ENCODE results near the gene VWC2. TPM values are rescaled to one million over a fixed set of nuclear protein-coding genes. Genes with fewer than 3 reads are reported as not detected.

VWC2 gene
- not detected in 2 replicates for total RNA-seq (2014; rRNA removed; shearing (Covaris generic))

DNA sequence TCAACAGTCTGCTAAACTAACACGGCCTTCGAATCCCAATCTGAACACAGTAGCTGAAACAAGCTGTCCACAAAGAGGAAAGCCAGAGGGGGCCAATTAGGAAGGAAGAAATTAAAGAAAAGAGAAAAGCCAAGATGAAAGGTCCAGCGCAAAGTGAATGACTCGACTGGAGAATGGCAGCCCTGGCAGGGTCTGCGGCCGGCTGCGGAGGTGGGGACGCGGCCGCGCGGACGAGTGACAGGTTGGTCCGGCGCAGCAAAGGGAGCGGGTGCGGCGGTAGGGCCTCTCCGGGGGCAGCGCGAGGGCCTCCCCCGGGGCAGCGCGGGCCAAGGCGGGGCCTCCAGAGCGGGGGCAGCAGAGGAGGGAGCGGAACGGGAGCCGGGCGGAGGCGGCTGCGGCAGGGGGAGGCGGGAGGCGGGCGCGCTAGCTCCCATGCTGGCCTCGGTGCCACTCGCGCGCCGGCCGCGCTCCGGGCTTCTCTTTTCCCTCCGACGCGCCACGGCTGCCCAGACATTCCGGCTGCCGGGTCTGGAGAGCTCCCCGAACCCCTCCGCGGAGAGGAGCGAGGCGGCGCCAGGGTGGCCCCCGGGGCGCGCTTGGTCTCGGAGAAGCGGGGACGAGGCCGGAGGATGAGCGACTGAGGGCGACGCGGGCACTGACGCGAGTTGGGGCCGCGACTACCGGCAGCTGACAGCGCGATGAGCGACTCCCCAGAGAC lies at the start of gene VWC2:
Gene VWC2, plus strand, starts transcription at position 421 of the 718 bp plus-strand sequence. CDS start 1,798 bp downstream, outside the sequence.
- in situ Hi-C loops (cut with HindIII; ENCODE audit: low sequenced_read_pairs), result no loop called here
- peak; percentile 63 for DNase-seq (ENCODE audit: low spot score)

DNA sequence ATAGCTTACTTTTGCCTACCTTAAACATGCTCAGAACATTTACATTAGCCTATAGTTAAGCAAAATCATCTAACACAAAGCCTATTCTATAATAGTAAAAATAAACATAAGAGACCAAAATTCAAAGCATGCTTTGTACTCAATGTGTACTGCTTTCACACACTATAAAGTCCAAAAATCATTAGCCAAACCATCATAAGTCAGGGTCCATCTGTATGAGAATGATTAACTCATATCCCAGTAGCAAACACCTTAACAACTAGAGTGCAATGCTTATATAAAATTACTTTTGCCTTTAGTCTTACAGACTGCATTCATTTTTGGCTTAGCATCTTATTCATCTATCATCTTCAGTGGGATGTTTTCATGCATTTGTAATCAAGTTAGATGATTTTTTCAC lies 49.4 kb upstream of the VWC2 start:
- in situ Hi-C loops (cut with HindIII; ENCODE audit: low sequenced_read_pairs), result no loop called here

DNA sequence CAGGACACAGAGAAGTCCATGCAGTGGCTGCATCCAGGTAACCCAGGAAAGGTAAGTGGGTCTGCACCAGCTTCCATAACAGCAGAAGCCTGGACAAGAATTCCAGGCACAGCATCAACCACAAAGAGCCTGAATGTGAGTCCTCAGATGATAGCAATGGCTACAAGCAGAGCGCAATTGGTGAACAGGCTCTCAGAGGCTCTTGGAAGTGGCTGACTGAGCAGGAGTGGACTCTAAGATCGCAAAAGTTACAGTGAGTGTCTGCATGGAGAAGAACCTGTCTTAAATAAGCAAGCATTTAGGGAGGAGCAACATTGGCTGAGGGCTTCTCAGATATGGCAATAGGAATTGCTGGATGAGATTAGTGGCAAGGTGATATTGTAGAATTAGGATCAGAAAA lies 41.6 kb upstream of the VWC2 start:
- DNase-seq (ENCODE audit: low spot score), result no peak
- in situ Hi-C loops (cut with HindIII; ENCODE audit: low sequenced_read_pairs), result no loop called here

More for the DNA sequence above, 49.4 kb upstream of the VWC2 start:
- no peak for DNase-seq (ENCODE audit: low spot score)

DNA sequence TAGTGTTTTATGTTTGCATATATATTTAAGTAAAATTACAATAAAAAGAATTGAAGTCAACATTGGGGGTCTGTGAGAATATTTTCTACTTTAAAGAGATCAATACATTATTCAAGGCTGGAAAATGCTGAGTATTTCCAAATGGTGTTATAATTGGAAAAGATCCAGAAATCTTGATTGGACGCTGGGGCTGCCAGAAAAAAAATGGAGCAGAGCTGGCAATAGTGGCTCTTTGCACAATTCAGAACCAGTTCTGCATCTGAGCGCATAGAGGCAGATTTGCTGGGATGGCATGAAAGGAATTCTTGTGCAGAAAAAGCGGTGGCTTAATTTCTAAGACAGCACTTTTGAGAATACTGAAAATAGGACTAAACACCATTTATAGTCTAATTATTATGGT lies 10.8 kb upstream of the VWC2 start:
- DNase-seq (ENCODE audit: low spot score), result peak; percentile 20
- in situ Hi-C loops (cut with HindIII; ENCODE audit: low sequenced_read_pairs), result no loop called here

DNA sequence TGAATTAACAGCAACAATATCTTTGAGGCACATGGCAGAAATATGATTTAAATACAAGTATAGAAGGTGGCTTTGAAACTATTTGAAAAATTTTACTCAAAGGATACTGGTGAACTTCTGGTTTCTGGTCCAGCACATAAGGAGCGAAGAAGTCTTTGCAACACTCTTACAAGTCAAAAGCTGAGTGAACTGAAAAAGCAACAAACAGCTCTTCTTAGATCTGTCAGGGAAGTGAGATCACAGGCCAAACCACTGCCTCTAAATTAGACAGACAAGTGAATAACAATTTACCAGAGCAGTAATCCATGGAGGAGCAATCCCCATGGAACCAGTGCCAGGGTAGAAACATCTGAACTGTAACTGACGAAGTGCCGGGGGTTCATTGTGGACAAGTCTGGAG lies 9.6 kb upstream of the VWC2 start:
- in situ Hi-C loops (cut with HindIII; ENCODE audit: low sequenced_read_pairs), result no loop called here
- no peak for DNase-seq (ENCODE audit: low spot score)

DNA sequence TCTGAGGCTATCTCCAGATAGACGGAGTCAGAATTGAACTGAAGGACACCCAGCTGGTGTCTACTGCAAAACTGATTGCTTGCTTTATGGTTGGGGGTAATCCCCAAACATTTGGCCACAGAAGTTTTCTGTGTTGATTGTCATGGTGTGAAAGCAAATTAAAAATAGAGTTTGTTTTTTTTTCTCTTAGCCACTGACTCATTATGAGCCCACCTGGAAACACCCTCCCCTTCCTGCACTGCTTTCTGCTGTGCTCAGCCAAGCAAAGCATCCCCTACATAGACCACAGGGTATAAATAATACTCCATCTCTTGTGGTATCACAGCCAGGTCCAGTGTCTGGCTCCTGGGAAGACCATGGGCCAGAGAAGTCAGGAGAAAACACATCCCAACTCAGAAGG lies 6.5 kb upstream of the VWC2 start:
- no peak for DNase-seq (ENCODE audit: low spot score)
- in situ Hi-C loops (cut with HindIII; ENCODE audit: low sequenced_read_pairs), result no loop called here

DNA sequence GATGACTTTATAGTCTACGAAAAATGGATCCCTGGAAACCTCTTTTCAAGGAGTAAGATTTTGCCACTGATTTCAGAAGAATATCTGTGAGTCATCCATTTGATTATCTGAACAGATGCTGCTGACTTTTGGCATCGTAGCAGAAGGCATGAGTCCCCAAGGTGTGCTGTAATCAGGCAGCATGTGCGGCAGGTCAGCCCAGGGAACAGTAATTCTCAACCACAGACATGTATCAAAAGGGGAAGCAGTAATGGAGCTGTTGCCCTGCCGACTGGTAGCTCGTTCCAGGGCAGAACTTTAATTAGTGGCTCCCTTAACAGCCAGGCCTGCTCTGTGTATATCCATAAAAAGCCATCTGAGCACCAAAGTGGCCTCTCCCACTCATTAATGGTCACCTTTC lies 5.7 kb upstream of the VWC2 start:
- in situ Hi-C loops (cut with HindIII; ENCODE audit: low sequenced_read_pairs), result no loop called here

DNA sequence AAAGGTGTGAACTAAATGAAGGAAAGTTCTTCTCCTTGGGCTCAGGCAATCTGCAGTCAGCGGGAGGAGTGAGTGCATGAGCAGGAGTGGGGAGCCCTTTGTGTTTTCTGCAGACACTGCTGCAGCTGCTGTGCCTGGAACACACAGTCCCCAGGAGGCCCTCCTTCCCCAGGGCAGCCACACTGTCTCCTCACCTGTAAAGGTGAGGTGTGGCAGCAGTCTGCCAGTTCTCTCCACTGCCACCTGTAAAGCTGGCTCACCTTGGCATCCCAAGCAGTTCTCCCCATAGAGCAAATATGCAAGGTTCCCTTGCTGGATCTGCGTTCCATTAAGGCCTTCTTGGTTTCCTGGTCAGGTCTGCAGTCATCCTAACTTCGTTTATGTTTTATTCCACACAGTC lies 5.2 kb upstream of the VWC2 start:
- DNase-seq (ENCODE audit: low spot score), result no peak
- in situ Hi-C loops (cut with HindIII; ENCODE audit: low sequenced_read_pairs), result no loop called here

More for the DNA sequence above, 5.7 kb upstream of the VWC2 start:
- no peak for DNase-seq (ENCODE audit: low spot score)

DNA sequence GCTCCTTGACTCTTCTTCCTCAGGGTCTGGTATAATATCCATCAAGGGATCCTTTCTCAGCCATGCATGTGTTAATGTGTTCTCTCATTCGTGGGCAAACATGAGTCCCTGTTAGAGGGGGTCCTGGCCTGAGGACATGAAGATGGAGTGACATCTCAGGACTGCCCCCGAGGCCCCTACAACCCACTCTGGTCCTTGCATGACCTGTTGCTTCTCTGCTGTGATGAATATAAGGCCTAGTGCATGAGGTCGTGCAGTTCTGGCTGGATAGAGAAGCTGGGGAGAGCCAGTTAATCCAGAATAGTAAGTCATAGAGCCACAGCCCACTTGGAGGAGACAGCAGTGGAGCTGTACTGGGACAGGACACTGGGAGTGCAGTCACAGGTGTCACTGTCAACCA lies 4.6 kb upstream of the VWC2 start:
- DNase-seq (ENCODE audit: low spot score), result no peak
- in situ Hi-C loops (cut with HindIII; ENCODE audit: low sequenced_read_pairs), result no loop called here

DNA sequence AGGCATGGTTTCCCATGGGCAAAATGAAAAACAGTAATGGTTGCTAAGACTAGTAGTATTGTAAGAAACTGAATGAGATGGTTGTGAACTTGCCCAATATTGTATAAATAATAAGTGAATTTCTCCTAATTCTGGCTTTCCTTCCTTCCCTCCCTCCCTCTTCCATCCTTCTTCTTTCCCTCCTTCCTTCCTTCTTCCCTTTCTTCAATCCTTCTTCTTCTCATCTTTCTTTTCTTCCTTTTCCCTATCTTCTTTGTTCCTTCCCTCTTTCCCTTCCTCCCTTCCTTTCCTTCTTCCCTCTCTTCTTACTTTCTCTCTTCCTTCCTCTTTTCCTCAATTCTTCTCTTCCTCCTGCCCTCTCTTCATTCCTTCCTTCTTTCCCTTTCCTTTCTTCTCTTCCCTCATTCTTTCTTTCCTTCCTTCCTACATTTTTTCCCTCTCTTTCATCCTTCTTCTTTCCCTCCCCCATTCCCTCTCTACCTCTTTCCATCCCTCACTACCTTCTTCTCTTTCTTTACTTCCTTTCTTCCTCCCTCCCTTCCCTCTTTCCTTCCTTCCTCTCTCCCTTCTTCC lies 4.1 kb upstream of the VWC2 start:
- no peak for DNase-seq (ENCODE audit: low spot score)
- in situ Hi-C loops (cut with HindIII; ENCODE audit: low sequenced_read_pairs), result no loop called here

DNA sequence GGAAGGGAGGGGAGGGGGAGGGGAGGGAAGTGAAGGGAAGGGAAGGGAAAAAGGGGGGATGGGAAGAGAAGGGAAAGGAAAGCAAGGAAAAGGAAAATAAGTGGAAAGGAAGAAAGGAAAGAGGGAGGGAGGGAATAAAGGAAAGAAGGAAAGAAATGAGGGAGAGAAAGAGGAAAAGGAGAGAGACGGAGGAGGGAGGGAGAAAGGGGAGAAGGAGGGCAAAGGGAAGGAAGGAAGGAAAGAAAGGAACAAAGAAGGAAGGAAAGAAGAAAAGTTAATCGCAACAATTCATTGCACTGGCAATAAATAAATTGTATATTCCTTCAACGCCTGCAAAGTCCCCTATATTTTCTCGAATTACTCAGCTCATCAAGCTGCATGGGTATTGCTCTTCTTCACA lies 2.6 kb upstream of the VWC2 start:
- no peak for DNase-seq (ENCODE audit: low spot score)
- in situ Hi-C loops (cut with HindIII; ENCODE audit: low sequenced_read_pairs), result no loop called here

DNA sequence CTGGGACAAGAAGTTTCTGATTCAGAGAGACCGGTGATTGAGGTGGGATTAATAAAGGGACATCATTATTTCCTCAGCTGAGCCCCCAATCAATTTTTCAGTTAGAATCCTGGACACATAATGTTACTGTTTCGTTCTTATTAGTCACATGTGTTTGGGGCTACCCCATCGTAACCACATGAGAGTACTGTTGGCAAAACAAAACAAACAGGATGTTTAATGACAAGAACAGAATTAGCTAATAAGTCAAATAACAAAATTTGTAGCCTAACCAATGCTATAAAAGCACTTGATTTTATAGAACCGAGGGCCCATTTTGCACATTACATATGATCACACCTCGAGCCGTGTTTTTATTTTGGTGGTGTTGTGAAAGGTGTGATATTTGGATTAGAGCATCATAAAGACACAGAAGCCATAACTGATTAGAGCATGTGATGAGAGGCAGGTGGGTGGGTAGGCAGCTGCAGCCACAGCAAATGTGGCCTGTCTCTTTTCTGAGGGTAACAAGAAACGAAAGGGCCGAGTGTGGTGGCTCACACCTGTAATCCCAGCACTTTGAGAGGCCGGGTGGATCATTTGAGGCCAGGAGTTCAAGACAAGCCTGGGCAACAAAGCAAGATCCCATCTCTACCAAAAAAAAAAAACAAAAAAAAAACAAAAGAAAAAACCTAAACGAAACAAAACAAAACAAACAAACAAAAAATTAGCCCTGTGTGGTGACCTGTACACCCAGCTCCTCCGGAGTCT lies 1.8 kb upstream of the VWC2 start:
- in situ Hi-C loops (cut with HindIII; ENCODE audit: low sequenced_read_pairs), result no loop called here

DNA sequence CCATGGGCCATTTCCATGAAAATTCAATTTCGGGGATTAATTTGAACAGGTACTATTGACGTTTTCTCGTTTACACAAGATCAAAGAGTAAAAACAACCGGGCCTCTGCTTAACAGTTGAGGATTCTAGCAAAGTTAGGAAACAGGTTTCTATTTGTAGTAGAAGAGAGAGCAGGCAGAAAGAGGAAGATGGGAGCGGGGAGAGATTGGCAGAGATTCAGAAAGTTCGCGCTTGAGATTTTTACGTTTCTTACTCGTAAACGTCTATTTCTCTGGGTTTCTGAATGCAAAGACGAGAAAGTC lies 571 bp upstream of the VWC2 start:
- in situ Hi-C loops (cut with HindIII; ENCODE audit: low sequenced_read_pairs), result no loop called here
- DNase-seq (ENCODE audit: low spot score), result no peak

More for the DNA sequence above, 1.8 kb upstream of the VWC2 start:
- no peak for DNase-seq (ENCODE audit: low spot score)

DNA sequence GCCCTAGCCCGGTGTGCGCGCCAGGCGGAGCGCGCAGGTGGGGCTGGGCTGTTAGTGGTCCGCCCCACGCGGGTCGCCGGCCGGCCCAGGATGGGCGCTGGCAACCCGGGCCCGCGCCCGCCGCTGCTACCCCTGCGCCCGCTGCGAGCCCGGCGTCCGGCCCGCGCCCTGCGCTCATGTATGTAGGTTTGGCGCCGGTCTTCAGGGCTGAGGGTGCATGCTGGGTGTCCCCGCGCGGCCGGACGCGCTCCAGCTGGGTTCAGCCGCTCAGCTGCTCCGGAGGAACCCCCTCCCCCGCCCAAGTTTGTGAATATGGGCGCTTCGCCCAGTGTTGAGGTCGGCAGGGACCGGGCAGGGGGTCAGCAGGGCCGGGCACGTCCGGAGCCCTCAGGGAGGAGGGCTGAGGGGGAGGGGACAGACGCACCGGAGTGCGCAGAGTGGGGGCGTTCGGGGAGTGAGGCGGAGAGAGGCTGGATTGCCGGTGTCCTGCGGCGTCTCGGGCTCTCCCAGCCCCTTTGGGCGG lies 559 bp downstream of the VWC2 start:
- DNase-seq (ENCODE audit: low spot score), result no peak
- in situ Hi-C loops (cut with HindIII; ENCODE audit: low sequenced_read_pairs), result no loop called here

DNA sequence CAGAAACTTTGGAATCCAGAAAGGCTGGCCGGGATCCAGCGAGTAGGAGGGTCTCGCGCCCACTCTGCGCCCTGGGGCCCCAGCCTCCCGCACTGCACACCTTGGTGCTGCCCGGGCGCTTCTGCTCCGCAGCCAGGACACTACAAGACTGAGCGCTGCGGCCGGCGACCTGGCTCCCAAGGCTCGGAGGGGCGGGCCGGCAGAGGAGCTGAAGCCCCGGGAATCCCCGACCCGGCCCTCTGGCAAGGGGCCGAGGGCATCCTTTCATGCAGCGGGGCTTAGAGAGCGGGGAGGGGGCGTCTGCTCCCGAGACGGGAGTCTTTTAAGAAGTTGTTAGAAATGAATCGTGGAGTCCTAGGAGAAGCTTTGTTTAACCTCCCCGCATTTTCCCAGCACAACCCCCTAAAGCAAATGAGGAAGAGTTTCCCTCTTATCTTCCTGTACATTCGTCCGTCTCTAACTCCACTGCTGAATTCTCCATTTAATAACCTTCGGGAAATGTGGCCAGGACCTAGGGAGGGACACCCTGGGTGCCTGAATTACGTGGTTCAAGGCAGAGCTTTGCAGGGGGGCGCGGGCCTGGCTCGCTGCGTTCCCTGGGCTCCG lies 1.1 kb downstream of the VWC2 start:
- in situ Hi-C loops (cut with HindIII; ENCODE audit: low sequenced_read_pairs), result no loop called here
- peak; percentile 63 for DNase-seq (ENCODE audit: low spot score)

DNA sequence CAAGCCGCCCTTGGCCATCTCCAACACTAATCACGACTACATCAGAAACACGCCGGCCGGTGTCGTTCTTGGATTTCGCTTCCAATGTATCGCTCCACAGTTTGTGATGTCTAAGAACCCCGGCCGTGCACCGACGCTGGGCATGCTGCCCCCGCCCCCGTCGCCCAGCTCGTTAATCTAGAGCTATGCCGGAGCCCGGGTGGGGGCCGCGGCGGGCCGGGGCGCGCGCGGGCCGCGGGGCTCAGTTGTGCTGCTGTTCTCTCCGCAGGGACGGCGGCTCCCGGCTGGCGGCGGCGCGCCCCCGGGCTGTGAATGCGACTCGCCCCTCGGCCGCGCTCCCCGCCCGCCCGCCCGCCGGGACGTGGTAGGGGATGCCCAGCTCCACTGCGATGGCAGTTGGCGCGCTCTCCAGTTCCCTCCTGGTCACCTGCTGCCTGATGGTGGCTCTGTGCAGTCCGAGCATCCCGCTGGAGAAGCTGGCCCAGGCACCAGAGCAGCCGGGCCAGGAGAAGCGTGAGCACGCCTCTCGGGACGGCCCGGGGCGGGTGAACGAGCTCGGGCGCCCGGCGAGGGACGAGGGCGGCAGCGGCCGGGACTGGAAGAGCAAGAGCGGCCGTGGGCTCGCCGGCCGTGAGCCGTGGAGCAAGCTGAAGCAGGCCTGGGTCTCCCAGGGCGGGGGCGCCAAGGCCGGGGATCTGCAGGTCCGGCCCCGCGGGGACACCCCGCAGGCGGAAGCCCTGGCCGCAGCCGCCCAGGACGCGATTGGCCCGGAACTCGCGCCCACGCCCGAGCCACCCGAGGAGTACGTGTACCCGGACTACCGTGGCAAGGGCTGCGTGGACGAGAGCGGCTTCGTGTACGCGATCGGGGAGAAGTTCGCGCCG lies 1.9 kb downstream of the VWC2 start:
- in situ Hi-C loops (cut with HindIII; ENCODE audit: low sequenced_read_pairs), result no loop called here
- peak; percentile 80 for DNase-seq (ENCODE audit: low spot score)

DNA sequence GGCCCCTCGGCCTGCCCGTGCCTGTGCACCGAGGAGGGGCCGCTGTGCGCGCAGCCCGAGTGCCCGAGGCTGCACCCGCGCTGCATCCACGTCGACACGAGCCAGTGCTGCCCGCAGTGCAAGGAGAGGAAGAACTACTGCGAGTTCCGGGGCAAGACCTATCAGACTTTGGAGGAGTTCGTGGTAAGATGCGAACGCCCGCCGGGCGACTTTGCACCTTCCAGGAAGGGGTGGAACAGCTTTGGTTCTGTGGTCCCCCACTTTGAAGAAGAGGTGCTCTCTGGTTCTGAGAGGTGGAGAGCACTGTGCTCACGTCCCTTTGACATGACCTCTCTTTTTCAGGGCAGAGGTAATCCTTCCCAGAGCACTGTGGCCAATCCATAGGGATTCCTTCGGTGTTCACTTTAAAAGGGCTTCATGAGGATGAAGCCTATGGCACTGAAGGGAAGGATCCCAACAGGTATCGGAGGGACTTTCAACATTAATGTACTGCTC lies 2.6 kb downstream of the VWC2 start:
- in situ Hi-C loops (cut with HindIII; ENCODE audit: low sequenced_read_pairs), result no loop called here
- DNase-seq (ENCODE audit: low spot score), result peak; percentile 51

DNA sequence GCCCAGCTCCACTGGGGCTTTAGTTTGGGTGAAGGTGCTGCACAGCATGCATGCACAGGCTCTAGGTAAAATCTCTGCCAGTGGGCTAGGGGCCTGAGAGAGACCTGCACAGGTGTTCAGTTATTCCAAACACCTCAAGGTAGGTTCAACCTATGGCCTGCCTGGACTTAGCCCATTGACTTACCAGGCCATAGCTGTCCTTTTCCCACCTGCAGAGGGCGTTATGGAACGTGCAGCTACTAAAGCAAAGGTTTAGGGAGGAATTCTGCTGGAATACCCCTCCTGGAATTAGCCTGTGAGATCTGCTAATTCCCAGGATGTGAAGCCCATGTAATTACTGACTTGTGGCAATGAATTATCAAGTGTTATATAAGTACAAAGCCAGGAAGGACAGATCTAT lies 3.6 kb downstream of the VWC2 start:
- peak; percentile 92 for DNase-seq (ENCODE audit: low spot score)
- in situ Hi-C loops (cut with HindIII; ENCODE audit: low sequenced_read_pairs), result no loop called here

DNA sequence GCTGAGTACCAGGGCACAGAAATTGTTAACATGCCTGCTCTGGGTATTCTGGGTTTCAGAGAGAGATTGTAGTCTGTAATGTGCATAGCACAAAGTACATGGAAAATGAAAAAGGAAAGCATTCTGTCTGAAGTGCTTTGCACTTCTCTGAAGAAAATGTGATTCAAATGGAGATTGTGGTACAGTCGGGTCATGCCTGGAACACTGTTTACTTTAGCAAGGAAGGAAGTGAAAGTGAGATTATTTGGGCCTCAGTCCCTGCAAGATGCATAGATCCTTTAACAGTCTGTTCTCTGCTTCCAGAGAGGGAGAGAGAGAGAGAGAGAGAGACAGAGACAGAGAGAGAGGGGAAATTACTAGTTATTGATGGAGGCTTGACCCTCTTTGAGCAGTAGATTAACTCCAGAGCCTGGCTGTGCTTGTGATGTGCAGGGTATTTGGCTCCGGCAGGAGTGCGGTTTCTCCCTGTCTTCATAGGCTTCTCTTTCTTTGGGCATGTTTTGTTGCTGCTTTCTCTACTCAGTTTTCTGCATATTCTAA lies 5.4 kb downstream of the VWC2 start:
- in situ Hi-C loops (cut with HindIII; ENCODE audit: low sequenced_read_pairs), result no loop called here
- DNase-seq (ENCODE audit: low spot score), result peak; percentile 67

All from G401 (cell line).